K562 treated with DMSO at 1 percent for 12 hours (cell line): ENCODE measurements around the gene GPRIN3. TPM values are rescaled to one million over a fixed set of nuclear protein-coding genes. Genes with fewer than 3 reads are reported as not detected.

Experiments
- total RNA-seq: library from RNA; unstranded; fragments of 300-600 nt; gene quantifications from 2 replicates; pipeline ENCODE4 v1.2.3, GENCODE V29; 2022; ENCODE audit not compliant: insufficient read depth

Gene GPRIN3
- total RNA-seq = not detected in 2 replicates

GRCh38 chr4:89307446-89308160 is at the start of gene GPRIN3:
Gene GPRIN3 (minus strand): TSS chr4:89307800. CDS start chr4:89250110, 57,690 bp downstream.

Other genes starting within 250 kb of the GPRIN3 start
- gene TIGD2, start 196.3 kb downstream of the GPRIN3 start, total RNA-seq = 4.0 and 12.6 TPM in 2 replicates